Progenitor cell of endocrine pancreas (in vitro differentiated cells): ENCODE results near the gene PRKX. TPM values are rescaled to one million over a fixed set of nuclear protein-coding genes. Genes with fewer than 3 reads are reported as not detected.

ENCODE experiments used
- DNase-seq: peaks from one replicate; pipeline ENCODE4 v3.0.0; 2021; ENCODE audit warnings: low spot score; ENCODE audit not compliant: unreplicated experiment
- H3K27ac Mint-ChIP-seq: 2 replicates; pipeline ENCODE4 v1.8.0; 2021; ENCODE audit warnings: mild to moderate bottlenecking, moderate library complexity, mixed read lengths
- H3K27me3 Mint-ChIP-seq: 2 replicates; pipeline ENCODE4 v1.8.0; 2021; ENCODE audit warnings: mixed read lengths
- H3K36me3 Mint-ChIP-seq: 2 replicates; pipeline ENCODE4 v1.8.0; 2022; ENCODE audit warnings: mixed read lengths; ENCODE audit not compliant: insufficient read depth
- H3K4me1 Mint-ChIP-seq: 2 replicates; pipeline ENCODE4 v1.8.0; 2021; ENCODE audit warnings: low read depth, mixed read lengths
- H3K4me3 Mint-ChIP-seq: 2 replicates; pipeline ENCODE4 v1.8.0; 2021; ENCODE audit warnings: low read depth, mild to moderate bottlenecking, moderate library complexity, mixed read lengths
- H3K9me3 Mint-ChIP-seq: 2 replicates; pipeline ENCODE4 v1.8.0; 2021; ENCODE audit warnings: low read depth, mixed read lengths
- total RNA-seq: library from RNA; stranded (reverse); gene quantifications from 2 replicates; pipeline ENCODE4 v1.2.1, GENCODE V29; 2021
- TF ChIP-seq, protein P1 (sequence below): fragments of 200-600 bp; sonication (generic); IDR thresholded peaks from one replicate; pipeline ENCODE4 v1.5.0; 2021; ENCODE audit warnings: antibody characterized with exemption, mild to moderate bottlenecking; ENCODE audit not compliant: unreplicated experiment

Gene PRKX
- total RNA-seq, 1 donor from 2014 or later: 54.0 TPM

DNA sequence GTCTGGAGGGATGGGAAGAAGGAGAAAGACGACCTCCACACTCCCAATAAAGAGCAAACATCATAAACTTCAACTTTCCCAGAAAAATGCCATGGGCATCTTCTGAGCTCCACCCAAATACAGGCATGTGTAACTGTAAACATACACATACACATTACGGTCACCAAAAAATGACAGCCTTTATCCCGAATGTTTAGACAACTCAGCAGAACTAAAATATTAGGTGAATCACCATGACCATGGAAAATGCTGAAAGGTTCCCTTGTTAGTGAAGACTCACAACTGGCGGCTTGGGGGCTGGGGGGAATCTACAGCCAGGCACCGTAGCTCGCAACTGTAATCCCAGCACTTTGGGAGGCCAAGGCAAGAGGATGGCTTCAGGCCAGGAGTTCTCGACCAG, 33.0 kb downstream of the PRKX start:
- H3K27ac Mint-ChIP-seq: no peak overlapping the region
- peaks cover 4% of the 10 kb centered on the region for H3K4me1 Mint-ChIP-seq
- TF ChIP-seq, protein P1, sequence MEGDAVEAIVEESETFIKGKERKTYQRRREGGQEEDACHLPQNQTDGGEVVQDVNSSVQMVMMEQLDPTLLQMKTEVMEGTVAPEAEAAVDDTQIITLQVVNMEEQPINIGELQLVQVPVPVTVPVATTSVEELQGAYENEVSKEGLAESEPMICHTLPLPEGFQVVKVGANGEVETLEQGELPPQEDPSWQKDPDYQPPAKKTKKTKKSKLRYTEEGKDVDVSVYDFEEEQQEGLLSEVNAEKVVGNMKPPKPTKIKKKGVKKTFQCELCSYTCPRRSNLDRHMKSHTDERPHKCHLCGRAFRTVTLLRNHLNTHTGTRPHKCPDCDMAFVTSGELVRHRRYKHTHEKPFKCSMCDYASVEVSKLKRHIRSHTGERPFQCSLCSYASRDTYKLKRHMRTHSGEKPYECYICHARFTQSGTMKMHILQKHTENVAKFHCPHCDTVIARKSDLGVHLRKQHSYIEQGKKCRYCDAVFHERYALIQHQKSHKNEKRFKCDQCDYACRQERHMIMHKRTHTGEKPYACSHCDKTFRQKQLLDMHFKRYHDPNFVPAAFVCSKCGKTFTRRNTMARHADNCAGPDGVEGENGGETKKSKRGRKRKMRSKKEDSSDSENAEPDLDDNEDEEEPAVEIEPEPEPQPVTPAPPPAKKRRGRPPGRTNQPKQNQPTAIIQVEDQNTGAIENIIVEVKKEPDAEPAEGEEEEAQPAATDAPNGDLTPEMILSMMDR: no peak
- H3K9me3 Mint-ChIP-seq: peaks cover 3% of the 10 kb centered on the region
- H3K27me3 Mint-ChIP-seq: no peaks in the 10 kb centered on the region
- no peak overlapping the region for H3K4me3 Mint-ChIP-seq
- no peak for DNase-seq
- peaks cover 12% of the 10 kb centered on the region for H3K36me3 Mint-ChIP-seq

DNA sequence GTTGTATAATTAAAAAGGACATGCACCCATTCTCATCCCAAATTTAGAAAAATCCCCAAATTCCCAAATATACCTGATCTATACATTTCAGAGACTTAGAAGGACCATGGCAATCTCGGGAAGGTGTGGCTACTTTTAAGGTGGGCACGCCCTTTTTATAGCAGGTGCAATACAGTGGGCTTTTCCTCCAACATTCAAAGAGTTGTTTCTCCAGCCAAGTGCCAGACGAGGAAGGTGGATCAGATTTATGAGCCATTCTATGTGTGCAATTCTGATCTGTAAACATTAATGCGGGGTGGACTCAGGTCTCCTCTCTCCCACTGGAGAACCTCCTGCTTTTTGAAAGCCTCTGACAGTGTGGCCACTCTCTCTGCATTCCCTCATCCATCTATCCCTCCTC, 33.8 kb downstream of the PRKX start:
- peaks cover 3% of the 10 kb centered on the region for H3K9me3 Mint-ChIP-seq
- no peaks in the 10 kb centered on the region for H3K27me3 Mint-ChIP-seq
- H3K27ac Mint-ChIP-seq: no peak overlapping the region
- no peak overlapping the region for H3K4me3 Mint-ChIP-seq
- no peak for DNase-seq
- peaks cover 4% of the 10 kb centered on the region for H3K4me1 Mint-ChIP-seq
- TF ChIP-seq, protein P1: no peak
- peaks cover 12% of the 10 kb centered on the region for H3K36me3 Mint-ChIP-seq

DNA sequence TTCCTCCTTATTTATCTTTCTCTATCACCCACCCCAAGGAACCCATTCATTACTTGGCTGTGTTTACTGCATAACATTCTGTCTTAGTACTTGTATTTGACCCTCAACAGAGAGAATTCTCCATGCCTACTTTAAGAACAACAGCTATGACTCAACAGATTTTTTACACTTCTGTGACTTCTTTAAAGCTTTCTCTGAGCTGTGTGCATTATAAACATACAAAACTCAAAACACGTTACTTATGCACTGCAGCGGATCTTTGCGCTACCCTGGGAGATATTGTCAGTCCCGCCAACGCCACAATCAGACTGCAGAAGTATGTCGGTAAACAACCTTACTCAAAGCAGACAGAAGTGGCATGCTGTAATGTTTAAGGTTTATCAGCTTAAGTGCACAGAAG, 35.1 kb downstream of the PRKX start:
- no peak overlapping the region for H3K27ac Mint-ChIP-seq
- no peak for DNase-seq
- peaks cover 4% of the 10 kb centered on the region for H3K4me1 Mint-ChIP-seq
- no peaks in the 10 kb centered on the region for H3K27me3 Mint-ChIP-seq
- TF ChIP-seq, protein P1: no peak
- no peak overlapping the region for H3K4me3 Mint-ChIP-seq
- peaks cover 3% of the 10 kb centered on the region for H3K9me3 Mint-ChIP-seq
- H3K36me3 Mint-ChIP-seq: peaks cover 17% of the 10 kb centered on the region

DNA sequence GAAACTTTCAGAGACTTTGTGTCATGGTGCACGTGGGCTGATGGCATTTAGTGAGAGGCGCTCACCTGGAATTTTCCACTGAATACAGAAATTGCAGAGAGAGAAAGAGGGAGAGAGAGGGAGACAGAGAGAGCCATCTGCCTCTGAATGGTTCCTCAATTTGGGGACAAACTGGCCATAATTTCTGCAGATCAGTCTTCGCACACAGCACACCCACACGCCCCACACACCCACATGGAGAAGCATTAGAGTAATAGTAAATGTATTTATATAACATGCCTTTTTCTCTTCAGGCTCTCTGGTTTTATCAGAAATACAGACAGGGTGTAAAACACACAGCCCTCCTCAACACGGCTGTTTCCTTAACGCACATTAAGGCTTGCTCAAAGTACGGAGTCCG, 38.6 kb downstream of the PRKX start:
- TF ChIP-seq, protein P1: no peak
- Mint-ChIP-seq H3K4me3 (no peak overlapping the region), H3K36me3 (peaks cover 27% of the 10 kb centered on the region), H3K27me3 (no peaks in the 10 kb centered on the region), H3K9me3 (peaks cover 3% of the 10 kb centered on the region), H3K27ac (no peak overlapping the region), H3K4me1 (peaks cover 4% of the 10 kb centered on the region)
- DNase-seq: no peak

GRCh38 chrX:3669841-3670475, 43.5 kb downstream of the PRKX start:
- Mint-ChIP-seq H3K27ac (no peak overlapping the region), H3K4me1 (no peaks in the 10 kb centered on the region), H3K27me3 (no peaks in the 10 kb centered on the region), H3K9me3 (no peaks in the 10 kb centered on the region), H3K36me3 (peaks cover 31% of the 10 kb centered on the region), H3K4me3 (no peak overlapping the region)
- no peak for DNase-seq
- TF ChIP-seq, protein P1: no peak
